Neural cell (in vitro differentiated cells): ENCODE measurements around the gene MCM5. TPM values are rescaled to one million over a fixed set of nuclear protein-coding genes. Genes with fewer than 3 reads are reported as not detected.

ENCODE experiments used
- H2AFZ ChIP-seq: fragments of 200-600, 300-800 bp; sonication (generic), shearing (Covaris generic); 2 replicates; pipeline ENCODE4 v1.6.0; 2014; ENCODE audit warnings: low read depth, mild to moderate bottlenecking, antibody characterized with exemption, low read length, moderate library complexity
- H3F3A ChIP-seq: fragments of 200-600 bp; shearing (Covaris generic); 2 replicates; pipeline ENCODE4 v1.6.1; 2016; ENCODE audit warnings: mild to moderate bottlenecking, moderate library complexity, mixed read lengths, antibody characterized with exemption, low read length; ENCODE audit not compliant: insufficient read depth, poor library complexity, severe bottlenecking
- H3K27ac ChIP-seq: fragments of 200-600, 300-800 bp; sonication (generic), shearing (Covaris generic); 2 replicates; pipeline ENCODE4 v1.5.1; 2014; ENCODE audit warnings: mild to moderate bottlenecking, low read length, moderate library complexity
- H3K27me3 ChIP-seq: fragments of 300-800, 200-600 bp; sonication (generic), shearing (Covaris generic); 2 replicates; pipeline ENCODE4 v1.6.0; 2014; ENCODE audit warnings: mild to moderate bottlenecking, low read depth, low read length, moderate library complexity; ENCODE audit not compliant: insufficient read depth
- H3K36me3 ChIP-seq: fragments of 300-800, 200-600 bp; sonication (generic), shearing (Covaris generic); 2 replicates; pipeline ENCODE4 v1.5.1; 2014; ENCODE audit warnings: mild to moderate bottlenecking, antibody characterized with exemption, low read length, moderate library complexity; ENCODE audit not compliant: insufficient read depth
- H3K4me2 ChIP-seq: fragments of 300-800, 200-600 bp; sonication (generic), shearing (Covaris generic); 2 replicates; pipeline ENCODE4 v1.6.0; 2014; ENCODE audit warnings: mild to moderate bottlenecking, low read length
- H3K4me3 ChIP-seq: fragments of 300-800, 200-600 bp; sonication (generic), shearing (Covaris generic); 2 replicates; pipeline ENCODE4 v1.5.1; 2014; ENCODE audit warnings: mild to moderate bottlenecking, low read length, moderate library complexity
- H3K79me2 ChIP-seq: fragments of 200-600 bp; shearing (Covaris generic); replicated peaks from 2 replicates; pipeline ENCODE4 v1.6.0; 2014; ENCODE audit warnings: mild to moderate bottlenecking, low read length, moderate library complexity; ENCODE audit not compliant: insufficient read depth
- H3K9ac ChIP-seq: fragments of 300-800, 200-600 bp; sonication (generic), shearing (Covaris generic); 2 replicates; pipeline ENCODE4 v1.6.1; 2016; ENCODE audit warnings: mild to moderate bottlenecking, low read length, mixed read lengths
- H3K9me2 ChIP-seq: fragments of 200-600 bp; shearing (Covaris generic); 2 replicates; pipeline ENCODE4 v1.6.1; 2016; ENCODE audit warnings: mild to moderate bottlenecking, low read length, mixed read lengths; ENCODE audit not compliant: insufficient read depth
- H3K9me3 ChIP-seq: fragments of 200-600, 300-800 bp; sonication (generic), shearing (Covaris generic); 2 replicates; pipeline ENCODE4 v1.6.1; 2016; ENCODE audit warnings: mild to moderate bottlenecking, mixed run types, low read length, moderate library complexity, mixed read lengths
- H4K20me1 ChIP-seq: fragments of 200-600 bp; shearing (Covaris generic); 2 replicates; pipeline ENCODE4 v1.6.1; 2016; ENCODE audit warnings: mild to moderate bottlenecking, mixed run types; ENCODE audit not compliant: insufficient read depth
- EP300 ChIP-seq: fragments of 450-650 bp; conservative IDR thresholded peaks from 2 replicates; pipeline ENCODE4 v1.6.1; 2014; ENCODE audit warnings: antibody characterized with exemption, mild to moderate bottlenecking, moderate library complexity; ENCODE audit not compliant: poor library complexity, severe bottlenecking
- EZH2 ChIP-seq: fragments of 200-600, 300-800 bp; shearing (Covaris generic), sonication (generic); IDR thresholded peaks from 2 replicates; pipeline ENCODE4 v1.6.1; 2014; ENCODE audit warnings: antibody characterized with exemption, low read length, borderline replicate concordance, mild to moderate bottlenecking; ENCODE audit not compliant: insufficient read depth, poor library complexity, severe bottlenecking
- MXI1 ChIP-seq: fragments of 450-650 bp; conservative IDR thresholded peaks from 2 replicates; pipeline ENCODE4 v1.6.1; 2014; ENCODE audit warnings: antibody characterized with exemption, mild to moderate bottlenecking; ENCODE audit not compliant: poor library complexity, severe bottlenecking
- POLR2AphosphoS5 ChIP-seq: IDR thresholded peaks from 2 replicates; pipeline ENCODE4 v1.6.1; 2012
- RAD21 ChIP-seq: fragments of 450-650 bp; conservative IDR thresholded peaks from 2 replicates; pipeline ENCODE4 v1.6.1; 2014; ENCODE audit warnings: antibody characterized with exemption, mild to moderate bottlenecking, moderate library complexity
- SMC3 ChIP-seq: fragments of 450-650 bp; conservative IDR thresholded peaks from 2 replicates; pipeline ENCODE4 v1.6.1; 2014; ENCODE audit warnings: antibody characterized with exemption, mild to moderate bottlenecking, moderate library complexity; ENCODE audit not compliant: poor library complexity
- TAF1 ChIP-seq: IDR thresholded peaks from 2 replicates; pipeline ENCODE4 v1.6.1; 2012; ENCODE audit warnings: low read depth
- polyA plus RNA-seq: library from polyadenylated mRNA; depleted of rRNA; stranded (reverse); fragments of >200 nt; gene quantifications from 2 replicates; pipeline ENCODE4 v1.2.3, GENCODE V29; 2014
- TF ChIP-seq, protein P1 (sequence below): fragments of 450-650 bp; IDR thresholded peaks from 2 replicates; pipeline ENCODE4 v1.5.1; 2014; ENCODE audit warnings: antibody characterized with exemption, mild to moderate bottlenecking, moderate library complexity; ENCODE audit not compliant: poor library complexity, severe bottlenecking
- TF ChIP-seq, protein P2 (sequence below): IDR thresholded peaks from 2 replicates; pipeline ENCODE4 v1.6.1; 2012; ENCODE audit warnings: borderline replicate concordance

Gene MCM5
- polyA plus RNA-seq, 1 donor from 2014 or later: 6.9 TPM

DNA sequence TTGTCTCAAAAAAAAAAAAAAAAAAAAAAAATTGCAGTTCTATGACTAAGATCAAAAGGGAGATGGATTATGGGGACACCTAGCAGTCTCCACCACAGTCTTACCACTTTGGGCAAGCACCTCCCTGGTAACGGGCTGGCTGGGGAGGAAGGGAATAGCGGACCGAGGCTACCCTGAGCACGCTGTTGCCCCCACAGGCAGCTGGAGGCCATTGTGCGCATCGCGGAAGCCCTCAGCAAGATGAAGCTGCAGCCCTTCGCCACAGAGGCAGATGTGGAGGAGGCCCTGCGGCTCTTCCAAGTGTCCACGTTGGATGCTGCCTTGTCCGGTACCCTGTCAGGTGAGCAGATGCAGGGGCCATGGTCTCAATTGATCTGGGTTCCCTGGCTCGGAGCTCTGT, 21.2 kb downstream of the MCM5 start:
- H3K36me3 ChIP-seq: no peaks in the 10 kb centered on the region
- TF ChIP-seq EZH2 (no peak), MXI1 (no peak), SMC3 (no peak), POLR2AphosphoS5 (no peak), TAF1 (no peak), EP300 (no peak), RAD21 (no peak)
- TF ChIP-seq, protein P1, sequence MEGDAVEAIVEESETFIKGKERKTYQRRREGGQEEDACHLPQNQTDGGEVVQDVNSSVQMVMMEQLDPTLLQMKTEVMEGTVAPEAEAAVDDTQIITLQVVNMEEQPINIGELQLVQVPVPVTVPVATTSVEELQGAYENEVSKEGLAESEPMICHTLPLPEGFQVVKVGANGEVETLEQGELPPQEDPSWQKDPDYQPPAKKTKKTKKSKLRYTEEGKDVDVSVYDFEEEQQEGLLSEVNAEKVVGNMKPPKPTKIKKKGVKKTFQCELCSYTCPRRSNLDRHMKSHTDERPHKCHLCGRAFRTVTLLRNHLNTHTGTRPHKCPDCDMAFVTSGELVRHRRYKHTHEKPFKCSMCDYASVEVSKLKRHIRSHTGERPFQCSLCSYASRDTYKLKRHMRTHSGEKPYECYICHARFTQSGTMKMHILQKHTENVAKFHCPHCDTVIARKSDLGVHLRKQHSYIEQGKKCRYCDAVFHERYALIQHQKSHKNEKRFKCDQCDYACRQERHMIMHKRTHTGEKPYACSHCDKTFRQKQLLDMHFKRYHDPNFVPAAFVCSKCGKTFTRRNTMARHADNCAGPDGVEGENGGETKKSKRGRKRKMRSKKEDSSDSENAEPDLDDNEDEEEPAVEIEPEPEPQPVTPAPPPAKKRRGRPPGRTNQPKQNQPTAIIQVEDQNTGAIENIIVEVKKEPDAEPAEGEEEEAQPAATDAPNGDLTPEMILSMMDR: no peak
- TF ChIP-seq, protein P2, sequence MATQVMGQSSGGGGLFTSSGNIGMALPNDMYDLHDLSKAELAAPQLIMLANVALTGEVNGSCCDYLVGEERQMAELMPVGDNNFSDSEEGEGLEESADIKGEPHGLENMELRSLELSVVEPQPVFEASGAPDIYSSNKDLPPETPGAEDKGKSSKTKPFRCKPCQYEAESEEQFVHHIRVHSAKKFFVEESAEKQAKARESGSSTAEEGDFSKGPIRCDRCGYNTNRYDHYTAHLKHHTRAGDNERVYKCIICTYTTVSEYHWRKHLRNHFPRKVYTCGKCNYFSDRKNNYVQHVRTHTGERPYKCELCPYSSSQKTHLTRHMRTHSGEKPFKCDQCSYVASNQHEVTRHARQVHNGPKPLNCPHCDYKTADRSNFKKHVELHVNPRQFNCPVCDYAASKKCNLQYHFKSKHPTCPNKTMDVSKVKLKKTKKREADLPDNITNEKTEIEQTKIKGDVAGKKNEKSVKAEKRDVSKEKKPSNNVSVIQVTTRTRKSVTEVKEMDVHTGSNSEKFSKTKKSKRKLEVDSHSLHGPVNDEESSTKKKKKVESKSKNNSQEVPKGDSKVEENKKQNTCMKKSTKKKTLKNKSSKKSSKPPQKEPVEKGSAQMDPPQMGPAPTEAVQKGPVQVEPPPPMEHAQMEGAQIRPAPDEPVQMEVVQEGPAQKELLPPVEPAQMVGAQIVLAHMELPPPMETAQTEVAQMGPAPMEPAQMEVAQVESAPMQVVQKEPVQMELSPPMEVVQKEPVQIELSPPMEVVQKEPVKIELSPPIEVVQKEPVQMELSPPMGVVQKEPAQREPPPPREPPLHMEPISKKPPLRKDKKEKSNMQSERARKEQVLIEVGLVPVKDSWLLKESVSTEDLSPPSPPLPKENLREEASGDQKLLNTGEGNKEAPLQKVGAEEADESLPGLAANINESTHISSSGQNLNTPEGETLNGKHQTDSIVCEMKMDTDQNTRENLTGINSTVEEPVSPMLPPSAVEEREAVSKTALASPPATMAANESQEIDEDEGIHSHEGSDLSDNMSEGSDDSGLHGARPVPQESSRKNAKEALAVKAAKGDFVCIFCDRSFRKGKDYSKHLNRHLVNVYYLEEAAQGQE: no peak

DNA sequence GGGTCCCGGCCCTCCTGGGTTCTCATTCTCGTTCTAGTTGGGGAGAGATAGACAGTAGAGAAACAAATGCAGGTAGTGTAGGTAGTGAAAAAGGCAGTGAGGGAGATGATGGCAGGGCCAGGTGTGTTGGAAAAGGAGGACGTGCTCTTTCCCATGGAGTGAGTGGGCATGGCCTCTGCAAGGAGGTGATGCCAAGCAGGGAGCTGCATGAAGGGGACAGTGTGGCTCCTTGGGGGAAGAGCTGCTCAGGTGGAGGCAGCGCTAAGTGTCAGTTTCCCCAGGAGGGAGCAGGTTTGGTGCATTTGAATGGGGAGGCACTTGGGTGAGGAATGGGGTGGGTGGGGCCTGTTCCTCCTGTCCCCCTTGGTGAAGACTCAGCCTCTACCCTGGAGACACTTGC, 22.2 kb downstream of the MCM5 start:
- no peak overlapping the region for H3K27ac ChIP-seq
- H3K4me3 ChIP-seq: no peak overlapping the region
- no peak overlapping the region for H2AFZ ChIP-seq
- TF ChIP-seq, protein P1: no peak
- TF ChIP-seq POLR2AphosphoS5 (no peak), EZH2 (no peak), MXI1 (no peak), TAF1 (no peak), SMC3 (no peak), EP300 (no peak), RAD21 (no peak)
- TF ChIP-seq, protein P2: no peak
- no peaks in the 10 kb centered on the region for H3K27me3 ChIP-seq
- H3K79me2 ChIP-seq: no peaks in the 10 kb centered on the region
- no peaks in the 10 kb centered on the region for H3K36me3 ChIP-seq
- no peaks in the 10 kb centered on the region for H3K9me3 ChIP-seq
- H3K9me2 ChIP-seq: no peaks in the 10 kb centered on the region
- H4K20me1 ChIP-seq: no peaks in the 10 kb centered on the region
- H3K9ac ChIP-seq: no peak overlapping the region
- no peaks in the 10 kb centered on the region for H3F3A ChIP-seq
- H3K4me2 ChIP-seq: no peak overlapping the region

More for the DNA sequence above, 21.2 kb downstream of the MCM5 start:
- Histone ChIP-seq H3K9me3 (no peaks in the 10 kb centered on the region), H3K27me3 (no peaks in the 10 kb centered on the region), H3K4me3 (no peak overlapping the region), H3K9me2 (no peaks in the 10 kb centered on the region), H2AFZ (no peak overlapping the region), H4K20me1 (no peaks in the 10 kb centered on the region), H3F3A (no peaks in the 10 kb centered on the region), H3K27ac (no peak overlapping the region), H3K79me2 (no peaks in the 10 kb centered on the region), H3K9ac (no peak overlapping the region), H3K4me2 (no peak overlapping the region)
